ENCODE data around the gene CEP43.

The CEP43 gene

DNA sequence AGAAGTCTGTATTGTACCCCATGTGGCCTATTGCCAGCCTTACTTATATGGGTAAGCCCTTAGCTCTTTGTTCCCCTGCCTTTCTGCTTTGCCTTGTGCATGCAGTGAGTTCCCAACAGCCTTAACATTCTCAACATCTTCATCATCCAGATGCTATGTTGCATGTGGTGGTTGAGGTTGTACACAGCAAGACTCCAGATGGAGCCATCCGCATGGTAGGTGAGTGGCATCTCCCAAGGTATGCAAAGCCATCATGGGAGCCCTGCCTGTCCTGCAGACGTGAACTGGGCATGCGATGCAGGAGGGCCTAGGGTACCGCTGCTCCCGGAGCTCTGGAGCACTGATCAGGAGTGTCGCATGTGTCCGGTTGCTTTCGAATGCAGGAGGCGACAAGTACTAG is 16.1 kb downstream of the CEP43 start:
- DNase-seq = no peak

DNA sequence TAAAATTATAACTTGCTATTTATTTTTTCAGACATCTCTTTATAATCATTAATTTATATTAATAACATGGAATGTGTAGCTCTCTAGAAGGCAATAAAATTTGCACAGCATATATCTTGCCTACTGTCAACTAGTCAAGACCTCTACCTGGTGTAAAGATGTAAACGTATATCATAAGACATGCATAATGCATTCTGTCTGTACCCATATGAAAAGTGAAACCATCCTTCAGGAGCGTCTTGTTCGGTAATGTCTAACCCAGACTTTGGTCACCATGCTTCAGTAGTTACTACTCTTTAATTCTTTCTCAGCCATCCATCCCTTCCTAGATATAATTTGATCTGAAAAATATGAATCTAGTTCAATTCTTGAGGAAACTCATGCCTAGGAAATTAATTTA is 21.0 kb downstream of the CEP43 start:
- no peak for DNase-seq

DNA sequence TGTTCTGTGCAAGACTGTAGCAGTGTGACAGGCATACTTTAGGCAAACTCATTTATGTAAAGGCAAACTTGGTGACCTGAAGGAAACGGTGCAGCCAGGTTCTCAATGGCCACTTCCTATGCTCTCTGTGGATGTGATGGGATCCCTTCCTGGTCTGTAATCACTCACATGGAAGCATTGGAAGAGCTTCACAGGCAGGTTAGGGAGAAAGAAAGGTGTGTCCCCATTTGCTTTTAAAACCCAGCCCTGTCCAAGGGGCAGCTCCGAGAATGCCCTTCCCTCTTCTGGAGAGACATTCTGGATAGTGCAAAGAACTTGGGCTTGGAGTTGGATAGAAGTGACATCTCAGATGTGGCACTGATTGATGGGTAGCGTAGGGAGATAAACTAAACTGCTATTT is 28.1 kb downstream of the CEP43 start:
- no peak for DNase-seq

DNA sequence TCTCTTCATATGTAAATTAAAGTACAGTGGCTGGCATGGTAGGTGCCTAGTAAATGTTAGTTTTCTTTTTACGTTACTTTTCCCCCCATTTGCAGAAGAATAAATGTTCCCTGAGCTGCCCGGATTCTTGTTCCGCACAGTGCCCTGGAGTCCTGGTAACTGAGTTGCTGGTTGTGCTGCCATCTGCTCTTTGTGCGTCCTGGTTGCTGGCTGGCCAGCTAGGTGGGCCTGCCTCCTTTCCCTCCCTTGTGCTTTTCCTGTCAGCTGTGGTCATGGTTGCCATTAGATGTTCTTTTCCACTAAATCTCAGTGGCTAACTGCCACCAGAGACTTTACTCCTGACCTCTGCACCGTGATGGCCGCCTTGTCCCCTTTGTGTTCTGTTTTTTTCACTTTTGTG is 28.6 kb downstream of the CEP43 start:
- no peak for DNase-seq

DNA sequence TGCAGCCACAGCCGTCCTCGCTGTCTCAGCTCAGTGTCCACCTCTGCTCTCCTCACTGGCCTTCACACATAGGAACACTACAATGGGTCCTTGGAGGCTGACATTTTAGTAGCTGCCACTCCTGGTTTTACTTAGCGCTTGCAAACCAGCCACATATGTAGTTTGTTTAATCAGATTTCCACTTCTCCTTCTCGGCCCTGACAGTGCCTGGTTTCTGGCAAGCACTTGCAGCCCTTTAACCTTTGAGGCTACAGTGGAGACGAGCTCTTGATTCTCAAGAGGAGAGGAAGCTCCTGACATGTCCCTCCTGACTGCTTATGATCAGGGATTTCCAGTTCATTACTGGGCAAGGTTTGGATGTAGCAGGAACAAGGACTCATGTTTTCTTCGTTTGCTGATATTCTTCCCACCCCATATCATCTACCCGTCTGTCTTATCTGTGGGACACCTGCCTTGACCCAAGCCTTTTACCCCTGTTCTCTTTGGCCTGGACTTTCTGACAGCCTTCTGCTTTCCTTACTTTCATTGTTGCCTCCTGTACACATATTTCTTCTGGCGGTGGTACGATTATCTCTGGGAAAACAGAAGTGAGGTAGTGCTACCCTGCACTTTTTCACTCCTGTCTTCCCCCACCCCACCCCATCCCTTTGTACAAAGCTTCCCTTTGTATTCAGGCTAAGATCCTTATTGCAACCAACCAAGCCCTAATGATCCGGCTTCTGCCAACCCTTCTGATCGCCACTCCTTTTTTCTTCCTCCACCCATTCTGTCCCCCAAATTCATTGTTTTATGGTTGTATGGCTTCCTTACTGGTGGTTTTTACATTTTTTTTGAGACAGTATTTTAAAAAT is 31.2 kb downstream of the CEP43 start:
- DNase-seq = no peak

DNA sequence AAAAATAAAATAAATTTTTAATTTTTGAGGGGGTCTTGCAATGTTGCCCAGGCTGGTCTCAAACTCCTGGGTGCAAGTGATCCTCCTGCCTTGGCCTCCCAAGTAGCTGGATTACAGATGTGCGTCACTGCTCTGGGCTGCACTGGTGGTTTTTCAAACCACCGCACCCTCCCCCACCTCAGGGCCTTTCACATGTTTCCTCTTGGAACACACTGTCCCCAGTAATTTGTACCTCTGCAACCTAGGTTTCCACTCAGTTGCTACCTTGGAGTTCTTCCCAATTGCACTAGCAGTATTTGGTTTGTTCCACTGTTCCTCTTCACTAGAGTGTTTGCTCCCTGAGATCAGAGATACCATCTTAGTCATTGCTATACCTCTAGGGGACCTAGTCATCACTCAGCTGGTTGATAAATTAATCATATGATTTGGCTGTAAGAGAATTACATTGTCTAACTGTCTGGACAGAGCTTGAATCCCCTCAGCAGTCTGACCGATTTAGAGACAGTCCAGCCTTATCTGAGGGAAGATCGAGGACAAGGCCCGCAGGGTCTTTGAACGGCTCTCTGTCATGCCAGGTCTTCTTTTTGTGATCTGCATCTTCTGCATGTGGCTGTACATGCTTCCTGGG is 32.0 kb downstream of the CEP43 start:
- DNase-seq = no peak

DNA sequence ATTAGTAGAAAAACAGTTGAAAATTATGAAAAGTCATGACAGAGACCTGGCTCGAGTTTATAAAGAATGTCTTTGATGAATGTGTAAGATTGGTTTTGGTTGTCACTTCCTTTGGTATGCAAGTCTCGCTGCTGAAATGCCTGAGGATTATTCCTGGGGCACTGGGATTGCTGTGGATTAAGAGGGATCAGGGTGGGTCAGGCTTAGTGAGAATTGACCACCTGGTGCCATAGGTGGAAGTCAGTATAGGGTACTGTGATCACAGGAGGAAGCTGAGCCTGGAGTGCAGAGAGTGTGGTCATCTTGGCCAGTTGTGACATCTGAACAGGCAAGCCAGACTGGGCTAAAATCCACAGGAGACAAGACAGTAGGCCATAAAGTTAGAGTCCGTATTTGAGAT is 34.9 kb downstream of the CEP43 start:
- no peak for DNase-seq

DNA sequence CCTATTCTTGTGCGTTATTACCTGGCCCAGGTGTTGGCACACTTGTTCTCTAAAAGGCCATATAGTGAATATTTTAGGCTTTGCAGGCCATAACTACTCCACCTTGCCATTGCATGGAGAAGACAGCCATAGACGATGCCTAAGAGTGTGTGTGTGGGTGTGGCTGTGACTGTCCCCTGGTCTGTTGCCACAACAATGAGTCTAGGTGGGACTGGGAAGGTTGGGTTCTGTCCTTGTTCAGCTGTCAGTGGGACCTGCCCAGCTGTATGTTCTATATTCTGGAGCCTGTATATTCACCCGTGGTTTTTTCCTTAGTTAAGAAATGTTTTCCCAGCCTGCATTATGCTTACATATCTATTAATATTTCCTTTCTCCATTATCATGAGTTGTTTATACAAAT is 38.6 kb downstream of the CEP43 start:
- no peak for DNase-seq

DNA sequence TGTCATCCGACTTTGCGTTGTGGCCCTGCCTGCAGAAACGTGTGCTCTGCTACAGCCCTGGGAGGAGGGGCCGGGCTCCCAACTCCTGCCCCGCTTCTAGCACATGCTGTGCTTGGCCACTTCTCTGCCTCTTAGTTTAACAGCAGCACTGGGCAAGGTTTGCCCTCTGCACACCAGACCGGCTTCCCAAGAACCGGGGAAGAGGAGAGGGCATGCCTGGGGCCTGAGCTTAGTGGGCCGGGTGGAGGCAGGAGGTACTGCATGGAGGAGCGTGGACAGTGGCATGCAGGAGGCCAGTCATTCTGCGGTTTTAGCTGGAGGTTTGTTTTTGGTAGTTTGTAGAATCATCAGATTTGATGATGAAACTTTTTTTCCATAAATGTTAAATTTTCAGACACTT is 45.5 kb downstream of the CEP43 start:
- DNase-seq = no peak

DNA sequence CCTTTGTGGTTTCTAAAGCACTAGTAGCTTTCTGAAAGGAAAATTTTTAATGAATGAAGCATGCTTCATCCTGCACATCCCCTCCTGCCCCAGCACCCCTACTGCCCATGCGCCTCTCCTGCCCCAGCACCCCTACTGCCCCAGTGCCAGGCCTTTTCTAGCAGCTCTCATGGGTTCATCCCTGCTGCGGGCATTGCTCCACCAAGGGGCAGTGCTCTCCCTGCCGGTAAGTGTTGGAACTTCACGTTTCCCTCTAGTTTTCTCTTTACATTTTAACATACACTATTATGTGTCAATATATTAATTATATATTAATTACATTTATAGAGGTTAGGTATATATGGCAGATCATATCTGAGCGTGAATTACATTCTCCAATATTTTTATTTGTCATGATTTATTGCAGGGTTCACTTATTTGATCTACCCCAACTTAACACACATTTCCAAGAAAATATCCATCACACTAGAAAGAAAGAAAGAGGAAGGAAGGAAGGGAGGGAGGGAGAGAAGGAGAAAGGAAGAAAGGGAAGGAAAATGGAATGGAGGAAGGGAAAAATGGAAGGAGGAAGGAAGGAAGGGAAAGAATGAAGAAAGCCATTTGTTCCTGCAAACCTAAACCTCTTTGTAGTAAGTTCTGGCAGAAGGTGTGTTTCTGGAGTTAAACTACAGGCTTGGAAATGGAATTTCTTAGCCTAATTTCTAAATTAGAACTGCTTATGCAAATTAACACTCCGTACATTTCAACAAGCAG is 46.8 kb downstream of the CEP43 start:
- DNase-seq = no peak

DNA sequence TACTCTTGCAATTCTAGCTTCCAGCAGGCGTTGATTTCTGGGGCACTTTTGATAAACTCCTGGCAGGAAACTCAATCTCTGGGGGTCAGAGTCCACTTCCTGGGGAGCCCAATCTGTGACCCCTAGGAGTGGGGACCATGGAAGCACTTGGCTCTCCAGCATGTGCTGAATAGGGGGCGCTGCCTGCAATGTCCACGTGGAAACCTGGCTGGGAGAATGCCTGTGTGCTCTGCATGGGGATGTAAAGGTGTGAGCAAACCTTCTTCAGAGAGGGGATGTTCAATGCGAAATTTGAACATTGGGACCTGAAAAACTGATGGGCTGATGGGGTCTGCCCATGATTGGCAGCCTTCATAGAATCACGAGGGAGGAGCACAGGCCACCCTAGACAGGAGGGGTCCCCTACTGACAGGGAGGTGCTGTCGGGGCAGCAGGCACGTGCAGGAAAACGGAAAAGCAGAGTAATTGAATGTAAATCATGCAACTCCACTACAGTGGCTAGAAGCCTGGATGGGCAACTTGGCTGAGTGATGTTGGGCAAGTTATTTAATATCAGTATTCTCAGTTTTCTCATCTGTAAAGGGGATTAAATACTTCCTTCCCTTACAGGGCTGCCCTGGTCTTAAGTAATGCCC is 47.8 kb downstream of the CEP43 start:
- DNase-seq = no peak

DNA sequence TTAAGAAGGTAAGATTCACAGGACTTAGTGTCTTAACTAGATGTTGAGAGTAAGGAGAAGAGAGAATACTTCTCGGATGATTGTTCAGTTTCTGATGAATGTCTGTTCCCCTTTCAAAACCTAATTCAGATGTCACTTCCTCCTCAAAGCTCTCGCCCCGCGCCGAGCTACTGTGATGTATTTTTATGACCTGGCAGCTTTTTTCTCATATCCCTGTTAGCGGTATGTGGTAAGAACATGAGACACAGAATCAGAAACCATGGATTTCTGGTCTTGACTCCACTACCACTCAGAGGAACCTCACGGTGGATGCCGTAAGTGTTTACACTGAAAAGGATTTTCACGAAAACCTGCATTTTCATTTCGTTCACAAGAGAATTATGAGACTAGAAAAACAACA is 48.4 kb downstream of the CEP43 start:
- DNase-seq = no peak
